GM12878 (cell line): ENCODE data around the gene NDEL1. TPM values are rescaled to one million over a fixed set of nuclear protein-coding genes. Genes with fewer than 3 reads are reported as not detected.

Experiments used
- ATAC-seq: fragments of 200-7000 bp; cut with Tn5 transposase; 3 replicates; pipeline ENCODE4 v1.9.1; 2020; ENCODE audit warnings: mild to moderate bottlenecking, moderate library complexity
- BruUV-seq: library from RNA; stranded (reverse); fragments of 400-500 nt; replicated peaks from 2 replicates; lab custom pipeline; 2021; lab: Mats Ljungman, UMichigan
- CTCF ChIA-PET: fragments of 300-600 bp; sonication (Branson Sonifier 250); formaldehyde crosslinking; extraction: SDS; loops from one replicate; lab custom pipeline; 2021; ENCODE audit warnings: inconsistent platforms; lab: Yijun Ruan, JAX
- POLR2A ChIA-PET: fragments of 350-600 bp; formaldehyde crosslinking; extraction: SDS; loops from one replicate; lab custom pipeline; 2021; ENCODE audit warnings: inconsistent platforms; lab: Charles Lee
- RAD21 ChIA-PET: fragments of 300-600 bp; sonication (Branson Sonifier 250); formaldehyde crosslinking; loops from one replicate; lab custom pipeline; 2023; ENCODE audit warnings: antibody characterized with exemption; ENCODE audit not compliant: unreplicated experiment; lab: Charles Lee
- SMC1A ChIA-PET: fragments of 300-600 bp; sonication (Branson Sonifier 250); formaldehyde crosslinking; loops from one replicate; lab custom pipeline; 2023; ENCODE audit not compliant: unreplicated experiment, uncharacterized antibody; lab: Charles Lee
- DNase-seq: peaks from one replicate; pipeline ENCODE4 v3.0.0-alpha.2; 2011; ENCODE audit warnings: low read depth, low spot score
- FAIRE-seq: peaks from 3 replicates; lab custom pipeline; 2011; peaks lifted over from hg19 to GRCh38; lab: Jason Lieb, UNC
- H2AFZ ChIP-seq: 2 replicates; pipeline ENCODE4 v1.6.0; 2011; ENCODE audit warnings: low read depth, low read length, control low read depth; ENCODE audit not compliant: control insufficient read depth
- H3K27ac ChIP-seq: 2 replicates; pipeline ENCODE4 v1.5.1; 2011; ENCODE audit warnings: control low read depth; ENCODE audit not compliant: control insufficient read depth, insufficient read depth
- H3K27me3 ChIP-seq, 2 experiments: replicated peaks in 1 of 2; 2 replicates each; pipeline versions ENCODE4 v1.6.0 to v1.6.1; 2011; ENCODE audit warnings: low read length in 1 of 2; ENCODE audit not compliant: control insufficient read depth in 2 of 2, insufficient read depth in 2 of 2
- H3K36me3 ChIP-seq, 2 experiments: 2 replicates each; pipeline ENCODE4 v1.5.1; 2011; ENCODE audit warnings: low read length in 1 of 2; ENCODE audit not compliant: control insufficient read depth in 2 of 2, insufficient read depth in 2 of 2
- H3K4me1 ChIP-seq: 2 replicates; pipeline ENCODE4 v1.6.1; 2011; ENCODE audit warnings: mild to moderate bottlenecking, low read length, moderate library complexity, mixed read lengths; ENCODE audit not compliant: control insufficient read depth, insufficient read depth
- H3K4me2 ChIP-seq: 2 replicates; pipeline ENCODE4 v1.6.0; 2011; ENCODE audit warnings: control low read depth; ENCODE audit not compliant: control insufficient read depth, insufficient read depth
- H3K4me3 ChIP-seq: fragments of 200-600 bp; sonication (generic); 2 replicates; pipeline ENCODE4 v1.5.1; 2016
- H3K79me2 ChIP-seq: 2 replicates; pipeline ENCODE4 v1.6.0; 2011; ENCODE audit warnings: low read length; ENCODE audit not compliant: control insufficient read depth, insufficient read depth
- H3K9ac ChIP-seq: 2 replicates; pipeline ENCODE4 v1.8.0; 2011; ENCODE audit warnings: low read length, control low read depth, mixed read lengths; ENCODE audit not compliant: control insufficient read depth, insufficient read depth
- H3K9me3 ChIP-seq: replicated peaks from 3 replicates; pipeline ENCODE4 v1.5.1; 2011; ENCODE audit warnings: mild to moderate bottlenecking, low read length; ENCODE audit not compliant: control insufficient read depth, insufficient read depth
- H4K20me1 ChIP-seq: 2 replicates; pipeline ENCODE4 v1.6.0; 2011; ENCODE audit not compliant: control insufficient read depth, insufficient read depth
- CBX3 ChIP-seq: fragments of 200-600 bp; sonication (generic); IDR thresholded peaks from 2 replicates; pipeline ENCODE4 v1.6.1; 2016; ENCODE audit warnings: low read depth, borderline replicate concordance
- CEBPB ChIP-seq, 2 experiments: fragments of 150-350 bp in 1 of 2; IDR thresholded peaks; 2 replicates each; pipeline ENCODE4 v1.6.1; 2012 to 2014; ENCODE audit warnings: low read depth in 2 of 2, low read length in 2 of 2, borderline replicate concordance in 1 of 2, inconsistent platforms in 1 of 2
- HDGF ChIP-seq: fragments of 450-650 bp; IDR thresholded peaks from 2 replicates; pipeline ENCODE4 v1.6.1; 2016; ENCODE audit warnings: antibody characterized with exemption
- KDM1A ChIP-seq: fragments of 200-600 bp; sonication (generic); IDR thresholded peaks from 2 replicates; pipeline ENCODE4 v1.6.1; 2016; ENCODE audit warnings: borderline replicate concordance
- LARP7 ChIP-seq: fragments of 450-650 bp; IDR thresholded peaks from 2 replicates; pipeline ENCODE4 v1.6.1; 2017; ENCODE audit warnings: mild to moderate bottlenecking
- NFYA ChIP-seq: IDR thresholded peaks from 2 replicates; pipeline ENCODE4 v1.6.1; 2011; ENCODE audit warnings: low read depth, mild to moderate bottlenecking, low read length, improper control_type of control experiment, borderline replicate concordance
- POLR2A ChIP-seq: IDR thresholded peaks from 2 replicates; pipeline ENCODE4 v1.6.1; 2011; ENCODE audit warnings: low read depth, mild to moderate bottlenecking, low read length
- SIN3A ChIP-seq: IDR thresholded peaks from 2 replicates; pipeline ENCODE4 v1.6.1; 2012; ENCODE audit warnings: low read depth, low read length, improper control_type of control experiment
- ZNF384 ChIP-seq: IDR thresholded peaks from 2 replicates; pipeline ENCODE4 v1.6.1; 2012; ENCODE audit warnings: low read depth, mild to moderate bottlenecking, low read length, improper control_type of control experiment, borderline replicate concordance
- WGBS: methylation state at CpG from one replicate; pipeline ENCODE4 v1.1.6; 2016; ENCODE audit warnings: low lambda C conversion rate; ENCODE audit not compliant: insufficient replicate concordance, insufficient coverage; ENCODE audit errors: missing lambda C conversion rate; 5-methylcytosine and 5-hydroxymethylcytosine counted together
- in situ Hi-C: fragments of 300-500 bp; cut with MboI; formaldehyde crosslinking; loops from 9 replicates; pipeline ENCODE4 v1.14.3; 2018; ENCODE audit warnings: mixed read lengths
- intact Hi-C: fragments of 100-400 bp; cut with micrococcal nuclease; formaldehyde crosslinking; loops from one replicate; pipeline ENCODE4 v1.14.2; 2022; ENCODE audit not compliant: unreplicated experiment
- polyA plus RNA-seq, 11 experiments: library from polyadenylated mRNA; depleted of rRNA in 4 of 11; unstranded in 6 of 11; stranded (reverse) in 5 of 11; fragments of >200 nt; fragmentation: Nextera tagmentation in 4 of 11; fragmentation: Illumina TruSeq in 1 of 11; extraction: Ambion mirVana in 4 of 11; extraction: Trizol in 1 of 11; gene quantifications; 1 replicate in 1 of 11; 2 replicates in 10 of 11; pipeline versions ENCODE4 v1.2.1 to v1.2.3, GENCODE V29; 2011 to 2016; ENCODE audit warnings: inconsistent platforms in 2 of 11, missing spikeins in 2 of 11, low read depth in 1 of 11
- total RNA-seq, 4 experiments: library from RNA; depleted of rRNA in 3 of 4; stranded (reverse); fragments of >200 nt in 3 of 4; fragmentation: Illumina TruSeq in 1 of 4; extraction: Trizol in 1 of 4; gene quantifications; 2 replicates each; pipeline versions ENCODE4 v1.2.1 to v1.2.3, GENCODE V29; 2013 to 2021
- TF ChIP-seq, protein P1 (sequence below): fragments of 450-650 bp; IDR thresholded peaks from 2 replicates; pipeline ENCODE4 v1.6.1; 2018; ENCODE audit warnings: mild to moderate bottlenecking, low read depth, moderate library complexity; ENCODE audit not compliant: partially characterized antibody
- TF ChIP-seq, protein P2 (sequence below): IDR thresholded peaks from 2 replicates; pipeline ENCODE4 v1.6.1; 2012; ENCODE audit warnings: low read depth, low read length, improper control_type of control experiment
- TF ChIP-seq, protein P3 (sequence below): fragments of 450-650 bp; IDR thresholded peaks from 2 replicates; pipeline ENCODE4 v1.6.1; 2017; ENCODE audit warnings: mild to moderate bottlenecking, moderate library complexity
- TF ChIP-seq, protein P4 (sequence below): IDR thresholded peaks from 2 replicates; pipeline ENCODE4 v1.6.1; 2011; ENCODE audit warnings: borderline replicate concordance, low read depth, mild to moderate bottlenecking, moderate library complexity, low read length; ENCODE audit not compliant: insufficient read depth, poor library complexity, severe bottlenecking
- TF ChIP-seq, protein P5 (sequence below): fragments of 450-650 bp; IDR thresholded peaks from 2 replicates; pipeline ENCODE4 v1.6.1; 2014; ENCODE audit warnings: mild to moderate bottlenecking

Gene NDEL1
- total and polyA plus RNA-seq, 10 of the 15 experiments (the other 5 are each of a cell fraction or from before 2014, with no cell fraction given) = 0.72 to 41.5 (median 29.9) TPM

DNA sequence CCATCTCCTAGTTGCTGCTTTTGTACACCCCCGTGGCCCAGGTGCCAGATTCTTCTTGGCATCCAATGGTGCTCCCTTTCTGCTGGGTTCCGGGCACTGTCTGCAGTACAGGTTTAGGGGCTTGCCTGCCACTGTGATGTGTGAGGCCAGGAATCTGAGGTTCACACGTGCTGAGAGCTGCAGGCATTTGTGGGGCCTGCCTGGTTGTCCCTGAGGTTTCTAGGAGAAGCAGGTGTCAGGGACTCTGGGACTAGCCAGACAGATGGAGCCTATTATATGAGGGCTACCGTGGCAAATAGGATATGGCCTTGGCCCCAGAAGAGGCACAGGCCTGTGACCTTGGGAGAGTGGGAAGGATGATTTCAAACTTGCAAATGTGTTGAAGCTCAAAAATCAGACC, 29.3 kb downstream of the NDEL1 start:
- 50% methylated on average over 4 of the region's 4 CpGs for WGBS
- no peak for FAIRE-seq
- in situ Hi-C loops = no loop called here
- CTCF ChIA-PET = interaction anchor here (0.6 kb wide), 1 partner anchor 15 kb away, joined by 3 read pairs; no protein-coding TSS in a partner anchor
- H3K9ac ChIP-seq = no peak overlapping the region
- TF ChIP-seq POLR2A (no peak), LARP7 (no peak), CBX3 (no peak), SIN3A (no peak), KDM1A (no peak), HDGF (no peak), NFYA (no peak), ZNF384 (no peak), CEBPB (IDR thresholded peaks at IDR 0.05; ENCODE audit: borderline replicate concordance in 1 of 2, low read depth in 2 of 2, low read length in 2 of 2) (no peak)
- TF ChIP-seq, protein P1, sequence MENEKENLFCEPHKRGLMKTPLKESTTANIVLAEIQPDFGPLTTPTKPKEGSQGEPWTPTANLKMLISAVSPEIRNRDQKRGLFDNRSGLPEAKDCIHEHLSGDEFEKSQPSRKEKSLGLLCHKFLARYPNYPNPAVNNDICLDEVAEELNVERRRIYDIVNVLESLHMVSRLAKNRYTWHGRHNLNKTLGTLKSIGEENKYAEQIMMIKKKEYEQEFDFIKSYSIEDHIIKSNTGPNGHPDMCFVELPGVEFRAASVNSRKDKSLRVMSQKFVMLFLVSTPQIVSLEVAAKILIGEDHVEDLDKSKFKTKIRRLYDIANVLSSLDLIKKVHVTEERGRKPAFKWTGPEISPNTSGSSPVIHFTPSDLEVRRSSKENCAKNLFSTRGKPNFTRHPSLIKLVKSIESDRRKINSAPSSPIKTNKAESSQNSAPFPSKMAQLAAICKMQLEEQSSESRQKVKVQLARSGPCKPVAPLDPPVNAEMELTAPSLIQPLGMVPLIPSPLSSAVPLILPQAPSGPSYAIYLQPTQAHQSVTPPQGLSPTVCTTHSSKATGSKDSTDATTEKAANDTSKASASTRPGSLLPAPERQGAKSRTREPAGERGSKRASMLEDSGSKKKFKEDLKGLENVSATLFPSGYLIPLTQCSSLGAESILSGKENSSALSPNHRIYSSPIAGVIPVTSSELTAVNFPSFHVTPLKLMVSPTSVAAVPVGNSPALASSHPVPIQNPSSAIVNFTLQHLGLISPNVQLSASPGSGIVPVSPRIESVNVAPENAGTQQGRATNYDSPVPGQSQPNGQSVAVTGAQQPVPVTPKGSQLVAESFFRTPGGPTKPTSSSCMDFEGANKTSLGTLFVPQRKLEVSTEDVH = no peak
- TF ChIP-seq, protein P2, sequence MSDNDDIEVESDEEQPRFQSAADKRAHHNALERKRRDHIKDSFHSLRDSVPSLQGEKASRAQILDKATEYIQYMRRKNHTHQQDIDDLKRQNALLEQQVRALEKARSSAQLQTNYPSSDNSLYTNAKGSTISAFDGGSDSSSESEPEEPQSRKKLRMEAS = no peak
- TF ChIP-seq, protein P3, sequence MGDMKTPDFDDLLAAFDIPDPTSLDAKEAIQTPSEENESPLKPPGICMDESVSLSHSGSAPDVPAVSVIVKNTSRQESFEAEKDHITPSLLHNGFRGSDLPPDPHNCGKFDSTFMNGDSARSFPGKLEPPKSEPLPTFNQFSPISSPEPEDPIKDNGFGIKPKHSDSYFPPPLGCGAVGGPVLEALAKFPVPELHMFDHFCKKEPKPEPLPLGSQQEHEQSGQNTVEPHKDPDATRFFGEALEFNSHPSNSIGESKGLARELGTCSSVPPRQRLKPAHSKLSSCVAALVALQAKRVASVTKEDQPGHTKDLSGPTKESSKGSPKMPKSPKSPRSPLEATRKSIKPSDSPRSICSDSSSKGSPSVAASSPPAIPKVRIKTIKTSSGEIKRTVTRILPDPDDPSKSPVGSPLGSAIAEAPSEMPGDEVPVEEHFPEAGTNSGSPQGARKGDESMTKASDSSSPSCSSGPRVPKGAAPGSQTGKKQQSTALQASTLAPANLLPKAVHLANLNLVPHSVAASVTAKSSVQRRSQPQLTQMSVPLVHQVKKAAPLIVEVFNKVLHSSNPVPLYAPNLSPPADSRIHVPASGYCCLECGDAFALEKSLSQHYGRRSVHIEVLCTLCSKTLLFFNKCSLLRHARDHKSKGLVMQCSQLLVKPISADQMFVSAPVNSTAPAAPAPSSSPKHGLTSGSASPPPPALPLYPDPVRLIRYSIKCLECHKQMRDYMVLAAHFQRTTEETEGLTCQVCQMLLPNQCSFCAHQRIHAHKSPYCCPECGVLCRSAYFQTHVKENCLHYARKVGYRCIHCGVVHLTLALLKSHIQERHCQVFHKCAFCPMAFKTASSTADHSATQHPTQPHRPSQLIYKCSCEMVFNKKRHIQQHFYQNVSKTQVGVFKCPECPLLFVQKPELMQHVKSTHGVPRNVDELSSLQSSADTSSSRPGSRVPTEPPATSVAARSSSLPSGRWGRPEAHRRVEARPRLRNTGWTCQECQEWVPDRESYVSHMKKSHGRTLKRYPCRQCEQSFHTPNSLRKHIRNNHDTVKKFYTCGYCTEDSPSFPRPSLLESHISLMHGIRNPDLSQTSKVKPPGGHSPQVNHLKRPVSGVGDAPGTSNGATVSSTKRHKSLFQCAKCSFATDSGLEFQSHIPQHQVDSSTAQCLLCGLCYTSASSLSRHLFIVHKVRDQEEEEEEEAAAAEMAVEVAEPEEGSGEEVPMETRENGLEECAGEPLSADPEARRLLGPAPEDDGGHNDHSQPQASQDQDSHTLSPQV = no peak
- TF ChIP-seq, protein P4, sequence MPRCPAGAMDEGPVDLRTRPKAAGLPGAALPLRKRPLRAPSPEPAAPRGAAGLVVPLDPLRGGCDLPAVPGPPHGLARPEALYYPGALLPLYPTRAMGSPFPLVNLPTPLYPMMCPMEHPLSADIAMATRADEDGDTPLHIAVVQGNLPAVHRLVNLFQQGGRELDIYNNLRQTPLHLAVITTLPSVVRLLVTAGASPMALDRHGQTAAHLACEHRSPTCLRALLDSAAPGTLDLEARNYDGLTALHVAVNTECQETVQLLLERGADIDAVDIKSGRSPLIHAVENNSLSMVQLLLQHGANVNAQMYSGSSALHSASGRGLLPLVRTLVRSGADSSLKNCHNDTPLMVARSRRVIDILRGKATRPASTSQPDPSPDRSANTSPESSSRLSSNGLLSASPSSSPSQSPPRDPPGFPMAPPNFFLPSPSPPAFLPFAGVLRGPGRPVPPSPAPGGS = no peak
- TF ChIP-seq, protein P5, sequence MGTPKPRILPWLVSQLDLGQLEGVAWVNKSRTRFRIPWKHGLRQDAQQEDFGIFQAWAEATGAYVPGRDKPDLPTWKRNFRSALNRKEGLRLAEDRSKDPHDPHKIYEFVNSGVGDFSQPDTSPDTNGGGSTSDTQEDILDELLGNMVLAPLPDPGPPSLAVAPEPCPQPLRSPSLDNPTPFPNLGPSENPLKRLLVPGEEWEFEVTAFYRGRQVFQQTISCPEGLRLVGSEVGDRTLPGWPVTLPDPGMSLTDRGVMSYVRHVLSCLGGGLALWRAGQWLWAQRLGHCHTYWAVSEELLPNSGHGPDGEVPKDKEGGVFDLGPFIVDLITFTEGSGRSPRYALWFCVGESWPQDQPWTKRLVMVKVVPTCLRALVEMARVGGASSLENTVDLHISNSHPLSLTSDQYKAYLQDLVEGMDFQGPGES = no peak
- TF ChIP-seq, all 136 proteins: peak for 0
- intact Hi-C loops = no loop called here
- Histone ChIP-seq H3K4me1 (no peaks in the 10 kb centered on the region), H3K4me2 (no peak overlapping the region), H4K20me1 (no peaks in the 10 kb centered on the region), H3K27me3 (no peaks in the 10 kb centered on the region), H3K9me3 (no peaks in the 10 kb centered on the region), H3K36me3 (peaks cover 24 to 29% of the 10 kb centered on the region in 2 experiments), H2AFZ (no peak overlapping the region), H3K4me3 (no peak overlapping the region), H3K27ac (no peak overlapping the region), H3K79me2 (no peaks in the 10 kb centered on the region; the same call in 1 of the 2 replicates)
- ATAC-seq (no peak), DNase-seq (no peak)
- no TSS peak for BruUV-seq
- ChIA-PET POLR2A (no interaction called here), RAD21 (no interaction called here), SMC1A (no interaction called here)
